Ishikawa (cell line): ENCODE results near the gene BMPER.

Experiments
- CEBPB ChIP-seq: IDR thresholded peaks from 2 replicates; pipeline ENCODE4 v1.6.1; 2012
- CREB1 ChIP-seq: IDR thresholded peaks from 2 replicates; pipeline ENCODE4 v1.6.1; 2012; ENCODE audit warnings: low read depth
- EGR1 ChIP-seq: IDR thresholded peaks from 2 replicates; pipeline ENCODE4 v1.6.1; 2012
- EP300 ChIP-seq: IDR thresholded peaks from 2 replicates; pipeline ENCODE4 v1.6.1; 2012; ENCODE audit warnings: borderline replicate concordance
- FOXM1 ChIP-seq: IDR thresholded peaks from 2 replicates; pipeline ENCODE4 v1.6.1; 2012; ENCODE audit warnings: low read depth, borderline replicate concordance
- MAX ChIP-seq: IDR thresholded peaks from 2 replicates; pipeline ENCODE4 v1.6.1; 2012
- NFIC ChIP-seq: IDR thresholded peaks from 2 replicates; pipeline ENCODE4 v1.6.1; 2012
- RAD21 ChIP-seq: IDR thresholded peaks from 2 replicates; pipeline ENCODE4 v1.6.1; 2012; ENCODE audit warnings: low read depth
- REST ChIP-seq: IDR thresholded peaks from 2 replicates; pipeline ENCODE4 v1.6.1; 2012; ENCODE audit warnings: low read depth, mild to moderate bottlenecking
- TAF1 ChIP-seq: IDR thresholded peaks from 2 replicates; pipeline ENCODE4 v1.6.1; 2012; ENCODE audit warnings: low read depth, mild to moderate bottlenecking
- TCF12 ChIP-seq: IDR thresholded peaks from 2 replicates; pipeline ENCODE4 v1.6.1; 2012; ENCODE audit warnings: low read depth
- TEAD4 ChIP-seq: IDR thresholded peaks from 2 replicates; pipeline ENCODE4 v1.6.1; 2012
- USF1 ChIP-seq: IDR thresholded peaks from 2 replicates; pipeline ENCODE4 v1.6.1; 2012
- YY1 ChIP-seq: IDR thresholded peaks from 2 replicates; pipeline ENCODE4 v1.6.1; 2012; ENCODE audit warnings: low read depth
- ZBTB7A ChIP-seq: IDR thresholded peaks from 2 replicates; pipeline ENCODE4 v1.6.1; 2012; ENCODE audit warnings: low read depth

Gene BMPER

GRCh38 chr7:33901199-33901598, 4.1 kb upstream of the BMPER start:
- TF ChIP-seq EGR1 (no peak), ZBTB7A (no peak), TAF1 (no peak), CEBPB (no peak), CREB1 (no peak), TCF12 (no peak), EP300 (no peak)

GRCh38 chr7:33901847-33902246, 3.5 kb upstream of the BMPER start:
- TF ChIP-seq CREB1 = no peak
- no peak for TF ChIP-seq REST
- no peak for TF ChIP-seq USF1
- TF ChIP-seq RAD21 = no peak
- TF ChIP-seq YY1 = no peak
- TF ChIP-seq NFIC = no peak
- no peak for TF ChIP-seq TAF1
- TF ChIP-seq MAX = no peak
- TF ChIP-seq ZBTB7A = no peak
- no peak for TF ChIP-seq FOXM1

- no peak for TF ChIP-seq EP300
These were observed 2.6 kb upstream of the BMPER start for GRCh38 chr7:33902746-33903145.

GRCh38 chr7:33903791-33904680, 1.3 kb upstream of the BMPER start:
- no peak for TF ChIP-seq RAD21
- no peak for TF ChIP-seq TEAD4
- no peak for TF ChIP-seq TCF12
- no peak for TF ChIP-seq USF1

GRCh38 chr7:33904681-33905388, 504 bp upstream of the BMPER start:
- no peak for TF ChIP-seq EP300
- no peak for TF ChIP-seq NFIC
- TF ChIP-seq CREB1 = no peak
- TF ChIP-seq YY1 = no peak

GRCh38 chr7:33906697-33907096, 1.4 kb downstream of the BMPER start:
- TF ChIP-seq TAF1 (no peak), MAX (no peak), CEBPB (no peak), CREB1 (no peak), FOXM1 (no peak), RAD21 (no peak), EP300 (no peak), REST (no peak), TEAD4 (no peak), EGR1 (no peak), YY1 (no peak), TCF12 (no peak), ZBTB7A (no peak), USF1 (no peak)
